Activated B cell treated with CpG ODN at 0.5 μM for 24 hours (primary cell): Measurements from ENCODE around the gene GDF11. TPM values are rescaled to one million over a fixed set of nuclear protein-coding genes. Genes with fewer than 3 reads are reported as not detected.
"Not testable (repeated sequence)": the region's sequence is repeated elsewhere in the genome, so short reads cannot be mapped to it uniquely, and the experiment has no call there.

Experiments used
- ATAC-seq: fragments of 200-7000 bp; cut with Tn5 transposase; one replicate; pipeline ENCODE4 v1.10.0; 2021; ENCODE audit warnings: low read depth, mild to moderate bottlenecking, moderate library complexity
- CTCF ChIA-PET: fragments of 350-600 bp; sonication (Branson Sonifier 250); formaldehyde crosslinking; loops from one replicate; lab custom pipeline; 2021; ENCODE audit warnings: antibody characterized with exemption; lab: Charles Lee
- POLR2A ChIA-PET: fragments of 350-600 bp; sonication (Branson Sonifier 250); formaldehyde crosslinking; loops from one replicate; lab custom pipeline; 2021; ENCODE audit warnings: antibody characterized with exemption; lab: Charles Lee
- DNase-seq: peaks from one replicate; pipeline ENCODE4 v3.0.0; 2022
- H3K27ac Mint-ChIP-seq: one replicate; pipeline ENCODE4 v1.8.0; 2020; ENCODE audit warnings: mixed read lengths
- H3K27me3 Mint-ChIP-seq: one replicate; pipeline ENCODE4 v1.8.0; 2021; ENCODE audit warnings: mixed read lengths
- H3K36me3 Mint-ChIP-seq: one replicate; pipeline ENCODE4 v1.8.0; 2021; ENCODE audit warnings: low read depth, mixed read lengths
- H3K4me1 Mint-ChIP-seq: one replicate; pipeline ENCODE4 v1.8.0; 2021; ENCODE audit warnings: mixed read lengths
- H3K4me3 Mint-ChIP-seq: one replicate; pipeline ENCODE4 v1.8.0; 2020; ENCODE audit warnings: mild to moderate bottlenecking, mixed read lengths
- H3K9me3 Mint-ChIP-seq: one replicate; pipeline ENCODE4 v1.8.0; 2020; ENCODE audit warnings: mixed read lengths
- CTCF ChIP-seq: fragments of 200-600 bp; IDR thresholded peaks from one replicate; pipeline ENCODE4 v1.8.0; 2022; ENCODE audit warnings: antibody characterized with exemption, mild to moderate bottlenecking
- intact Hi-C: fragments of 100-400 bp; cut with micrococcal nuclease; formaldehyde crosslinking; loops from one replicate; pipeline ENCODE4 v1.15.1; 2024
- total RNA-seq: library from RNA; stranded (reverse); gene quantifications from 2 replicates; pipeline ENCODE4 v1.2.3, GENCODE V29; 2022

Gene GDF11
- total RNA-seq, 1 donor from 2014 or later, result 6.4 TPM

- no peaks in the 10 kb centered on the region for H3K4me1 Mint-ChIP-seq
- no peaks in the 10 kb centered on the region for H3K27me3 Mint-ChIP-seq
- no peak overlapping the region for H3K4me3 Mint-ChIP-seq
- TF ChIP-seq CTCF, result no peak
- intact Hi-C loops, result loop anchor here (5.0 kb wide), 1 partner anchor 37 kb away; no protein-coding TSS in a partner anchor
- H3K36me3 Mint-ChIP-seq, result peaks cover 80% of the 10 kb centered on the region
- CTCF ChIA-PET, result interaction anchor here (2.1 kb wide), 1 partner anchor 185 kb away, joined by 7 read pairs; no protein-coding TSS in a partner anchor
- no peak overlapping the region for H3K27ac Mint-ChIP-seq
- POLR2A ChIA-PET, result no interaction called here
- DNase-seq (no peak), ATAC-seq (no peak)
- H3K9me3 Mint-ChIP-seq, result no peaks in the 10 kb centered on the region
Observed at GRCh38 chr12:55755246-55755645, 12.3 kb downstream of the GDF11 start.

- no peak overlapping the region for H3K4me3 Mint-ChIP-seq
- no peaks in the 10 kb centered on the region for H3K9me3 Mint-ChIP-seq
- no peak for TF ChIP-seq CTCF
- ChIA-PET CTCF (no interaction called here), POLR2A (interaction anchor here (0.6 to 1.9 kb wide), 2 partner anchors 12 to 953 kb away, joined by 5 to 7 read pairs; no protein-coding TSS in a partner anchor)
- H3K27ac Mint-ChIP-seq, result peak overlapping the region; percentile 7
- no peak for ATAC-seq
- no peak for DNase-seq
- peaks cover 75% of the 10 kb centered on the region for H3K36me3 Mint-ChIP-seq
- intact Hi-C loops, result loop anchor here (5.0 kb wide), 1 partner anchor 35 kb away; no protein-coding TSS in a partner anchor
- H3K27me3 Mint-ChIP-seq, result no peaks in the 10 kb centered on the region
- H3K4me1 Mint-ChIP-seq, result no peaks in the 10 kb centered on the region
Observed at GRCh38 chr12:55757701-55758100, 14.8 kb downstream of the GDF11 start.

DNA sequence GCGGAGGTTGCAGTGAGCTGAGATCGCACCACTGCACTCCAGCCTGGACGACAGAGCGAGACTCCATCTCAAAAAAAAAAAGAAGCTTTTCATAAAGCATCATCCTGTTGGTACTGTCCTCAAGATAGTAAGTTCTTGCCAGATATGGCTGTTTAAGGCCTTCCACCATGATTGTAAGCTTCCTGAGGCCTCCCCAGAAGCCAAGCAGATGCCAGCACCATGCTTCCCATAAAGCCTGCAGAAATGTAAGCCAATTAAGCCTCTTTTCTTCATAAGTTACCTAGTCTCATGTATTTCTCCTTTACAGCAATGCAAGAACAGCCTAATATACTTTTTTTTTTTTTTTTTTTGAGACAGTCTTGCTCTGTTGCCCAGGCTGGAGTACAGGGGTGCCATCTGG is 15.7 kb downstream of the GDF11 start:
- CTCF ChIA-PET, POLR2A ChIA-PET, H3K27me3 Mint-ChIP-seq, H3K27ac Mint-ChIP-seq, H3K4me3 Mint-ChIP-seq, H3K9me3 Mint-ChIP-seq, H3K4me1 Mint-ChIP-seq, DNase-seq, ATAC-seq: not testable (repeated sequence)
- peaks cover 74% of the 10 kb centered on the region for H3K36me3 Mint-ChIP-seq
- intact Hi-C loops, result loop anchor here (5.0 kb wide), 1 partner anchor 34 kb away; no protein-coding TSS in a partner anchor

- Mint-ChIP-seq H3K27me3 (no peaks in the 10 kb centered on the region), H3K4me3 (no peak overlapping the region), H3K9me3 (no peaks in the 10 kb centered on the region), H3K4me1 (no peaks in the 10 kb centered on the region), H3K27ac (no peak overlapping the region), H3K36me3 (peaks cover 69% of the 10 kb centered on the region)
- ChIA-PET CTCF (interaction anchor here (1.5 kb wide), 1 partner anchor 22 kb away, joined by 5 read pairs; no protein-coding TSS in a partner anchor), POLR2A (no interaction called here)
- DNase-seq, result no peak
- no peak for TF ChIP-seq CTCF
- intact Hi-C loops, result no loop called here
- no peak for ATAC-seq
Observed at GRCh38 chr12:55760663-55761062, 17.7 kb downstream of the GDF11 start.

- ChIA-PET CTCF (no interaction called here), POLR2A (no interaction called here)
- no peak for DNase-seq
- H3K27me3 Mint-ChIP-seq, result no peaks in the 10 kb centered on the region
- H3K4me1 Mint-ChIP-seq, result no peaks in the 10 kb centered on the region
- intact Hi-C loops, result no loop called here
- TF ChIP-seq CTCF, result no peak
- ATAC-seq, result no peak
- H3K27ac Mint-ChIP-seq, result no peak overlapping the region
- H3K36me3 Mint-ChIP-seq, result peaks cover 66% of the 10 kb centered on the region
- H3K4me3 Mint-ChIP-seq, result no peak overlapping the region
- H3K9me3 Mint-ChIP-seq, result no peaks in the 10 kb centered on the region
Observed at GRCh38 chr12:55762646-55763045, 19.7 kb downstream of the GDF11 start.
